GM18507 (cell line): ENCODE results near the gene HERC2.

Experiments used
- DNase-seq: peaks from one replicate; pipeline ENCODE4 v3.0.0; 2011; ENCODE audit warnings: low read depth; ENCODE audit not compliant: insufficient read length; ENCODE audit errors: extremely low spot score
- FAIRE-seq: peaks from 2 replicates; lab custom pipeline; 2011; peaks lifted over from hg19 to GRCh38; lab: Jason Lieb, UNC

The HERC2 gene

DNA sequence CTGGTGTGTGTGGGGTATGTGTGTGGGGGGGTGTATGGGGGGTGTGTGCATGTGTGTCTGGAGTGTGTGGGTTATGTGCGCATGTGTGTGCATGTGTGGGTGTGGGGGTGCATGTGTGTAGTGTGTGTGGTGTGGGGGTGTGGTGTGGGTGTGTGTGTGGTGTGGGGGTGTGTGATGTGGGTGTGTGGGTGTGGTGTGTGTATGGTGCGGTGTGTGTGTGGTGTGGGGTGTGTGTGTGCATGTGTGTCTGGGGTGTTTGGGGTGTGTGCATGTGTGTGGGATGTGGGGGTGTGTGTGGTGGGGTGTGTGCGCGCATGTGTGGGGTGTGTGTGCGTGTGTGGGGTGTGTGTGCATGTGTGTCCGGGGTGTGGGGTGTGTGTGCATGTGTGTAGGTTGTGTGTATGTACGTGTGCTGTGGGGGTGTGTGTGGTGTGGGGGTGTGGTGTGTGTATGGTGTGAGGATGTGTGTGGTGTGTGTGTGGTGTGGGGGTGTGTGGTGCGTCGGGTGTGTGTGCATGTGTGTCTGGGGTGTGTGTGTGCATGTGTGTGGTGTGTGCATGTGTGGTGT, 216.7 kb downstream of the HERC2 start:
- DNase-seq: no peak
- no peak for FAIRE-seq

DNA sequence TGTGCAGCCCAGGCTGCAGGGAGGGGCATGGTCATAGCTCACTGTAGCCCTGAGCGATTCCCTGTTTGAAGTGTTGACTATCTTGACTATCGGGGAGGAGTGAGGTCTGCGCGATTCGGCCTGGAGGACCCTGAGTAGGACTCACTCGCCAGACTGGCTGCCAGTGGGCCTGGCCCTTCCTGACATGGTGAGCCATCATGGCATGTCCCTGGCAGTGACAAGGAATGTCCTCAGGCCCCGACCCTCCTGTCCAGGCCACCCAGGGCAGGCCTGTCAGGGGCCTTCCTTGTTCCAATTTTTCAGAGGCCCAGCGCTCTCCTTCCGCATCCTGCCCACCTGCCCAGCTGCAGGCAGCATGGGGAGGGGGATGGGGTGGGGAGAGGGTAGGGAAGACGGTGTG, 217.7 kb downstream of the HERC2 start:
- DNase-seq: no peak
- no peak for FAIRE-seq

DNA sequence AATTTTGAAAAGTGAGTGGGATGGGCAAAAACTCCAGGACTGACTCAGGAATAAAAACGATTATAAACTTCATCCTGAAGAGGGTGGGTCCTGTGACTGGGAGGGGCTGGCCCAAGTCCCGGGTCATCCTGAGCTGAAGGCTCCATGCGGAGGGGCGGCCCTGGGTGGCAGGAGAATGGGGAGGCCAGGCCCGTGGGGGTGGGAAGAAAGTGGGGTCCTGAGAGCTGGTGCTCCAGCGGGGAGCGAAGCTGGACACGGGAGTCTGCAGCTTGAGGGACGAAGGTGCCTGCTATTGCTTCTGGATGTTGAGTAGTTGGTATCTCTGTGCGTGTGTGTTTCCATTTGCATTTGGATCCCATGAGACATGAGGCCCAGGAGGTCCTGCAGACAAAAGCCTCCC, 218.1 kb downstream of the HERC2 start:
- DNase-seq (no peak), FAIRE-seq (no peak)

DNA sequence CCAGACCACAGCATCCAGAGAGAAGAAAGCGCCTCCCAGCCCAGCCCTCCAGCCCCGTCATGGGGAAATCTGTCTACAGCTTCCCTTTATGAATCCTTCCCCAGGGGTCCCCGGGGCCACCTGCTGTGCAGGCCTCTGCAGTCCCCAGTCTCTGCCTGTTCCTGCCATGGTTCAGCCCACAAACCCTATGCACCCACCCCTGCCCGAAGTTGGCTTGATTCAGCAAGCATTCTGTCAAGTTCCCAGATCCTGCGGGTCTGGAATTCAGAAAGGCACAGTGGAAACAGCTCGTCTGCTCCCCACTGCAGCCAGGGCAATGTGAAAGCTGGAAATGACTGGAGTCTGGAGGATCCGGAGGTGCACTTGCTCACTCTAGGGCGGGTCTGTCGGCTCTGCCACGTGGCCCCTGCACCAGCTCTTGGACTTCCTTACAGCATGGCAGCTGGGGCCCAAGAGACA, 220.0 kb downstream of the HERC2 start:
- DNase-seq (no peak), FAIRE-seq (no peak)

DNA sequence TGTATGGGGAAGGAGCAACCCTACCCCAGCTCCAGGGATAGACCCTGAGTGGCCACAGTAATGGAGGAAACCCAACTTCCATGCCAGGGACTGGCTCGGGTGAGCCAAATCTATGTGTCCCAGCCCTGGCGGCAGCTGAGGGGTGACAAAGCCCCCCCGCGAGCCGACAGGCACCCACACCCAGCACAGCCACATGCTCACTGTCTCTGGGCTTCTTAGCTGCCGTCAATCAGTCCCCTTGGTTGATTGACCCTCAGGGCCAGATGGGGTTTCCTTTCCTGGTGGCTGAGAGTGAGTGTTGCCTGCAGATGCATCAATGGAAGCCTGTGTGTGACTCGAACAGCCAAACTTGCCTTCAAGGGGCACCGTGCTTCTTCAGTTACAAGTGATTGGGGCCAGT, 220.8 kb downstream of the HERC2 start:
- DNase-seq: no peak
- no peak for FAIRE-seq

DNA sequence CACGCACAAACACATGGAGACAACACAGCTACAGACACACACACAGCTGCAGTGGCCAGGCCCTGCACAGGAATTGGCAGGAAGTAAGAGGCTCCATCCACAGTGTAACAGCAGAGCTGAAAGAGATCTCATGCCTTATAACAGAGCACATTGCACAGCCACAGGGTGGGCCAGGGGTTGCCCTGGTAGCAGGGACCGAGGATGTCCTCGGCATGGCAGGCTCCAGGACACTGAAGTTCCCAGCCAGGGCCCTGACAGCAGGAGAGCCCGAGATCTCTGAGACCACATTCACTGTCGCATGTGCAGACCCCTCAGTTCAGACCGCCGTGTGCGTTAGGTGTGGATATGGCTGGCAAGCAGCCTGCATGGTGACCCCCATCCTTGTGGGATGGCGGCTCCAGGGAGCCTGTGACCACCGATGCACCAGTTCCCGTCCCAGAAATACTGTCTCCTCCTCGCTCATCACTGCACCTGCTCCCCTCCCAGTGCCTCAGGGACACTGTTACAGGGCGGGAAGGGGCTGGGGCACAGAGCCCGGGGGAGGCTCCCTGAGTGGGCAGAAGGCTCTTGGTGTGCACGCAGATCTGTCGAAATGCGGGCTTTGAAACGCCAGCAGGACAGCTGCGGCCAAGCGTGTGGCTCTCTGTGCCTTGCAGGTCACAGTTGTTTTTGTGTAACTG, 221.3 kb downstream of the HERC2 start:
- DNase-seq (no peak), FAIRE-seq (no peak)

DNA sequence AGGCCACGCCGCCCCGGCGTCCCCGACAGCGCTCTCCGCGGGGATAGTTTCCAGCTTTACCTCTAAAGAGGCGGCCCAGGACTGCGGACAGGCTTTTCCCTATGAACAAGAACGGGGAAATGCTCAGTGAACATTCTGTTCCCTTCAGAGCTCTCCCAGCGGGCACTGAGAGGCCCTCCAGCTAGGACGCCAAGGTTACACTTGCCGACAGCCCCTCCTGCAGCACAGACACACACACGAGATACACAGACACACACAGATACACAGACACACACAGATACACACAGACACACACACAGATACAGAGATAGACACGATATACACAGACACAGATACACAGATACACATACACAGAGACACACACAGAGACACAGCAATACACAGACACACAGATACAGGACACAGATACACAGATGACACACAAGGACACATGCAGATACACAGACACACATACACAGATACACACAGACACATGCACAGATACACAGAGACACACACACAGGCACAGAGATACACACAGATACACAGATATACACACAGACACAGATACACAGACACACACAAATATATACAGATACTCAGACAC, 222.3 kb downstream of the HERC2 start:
- DNase-seq (no peak), FAIRE-seq (no peak)

DNA sequence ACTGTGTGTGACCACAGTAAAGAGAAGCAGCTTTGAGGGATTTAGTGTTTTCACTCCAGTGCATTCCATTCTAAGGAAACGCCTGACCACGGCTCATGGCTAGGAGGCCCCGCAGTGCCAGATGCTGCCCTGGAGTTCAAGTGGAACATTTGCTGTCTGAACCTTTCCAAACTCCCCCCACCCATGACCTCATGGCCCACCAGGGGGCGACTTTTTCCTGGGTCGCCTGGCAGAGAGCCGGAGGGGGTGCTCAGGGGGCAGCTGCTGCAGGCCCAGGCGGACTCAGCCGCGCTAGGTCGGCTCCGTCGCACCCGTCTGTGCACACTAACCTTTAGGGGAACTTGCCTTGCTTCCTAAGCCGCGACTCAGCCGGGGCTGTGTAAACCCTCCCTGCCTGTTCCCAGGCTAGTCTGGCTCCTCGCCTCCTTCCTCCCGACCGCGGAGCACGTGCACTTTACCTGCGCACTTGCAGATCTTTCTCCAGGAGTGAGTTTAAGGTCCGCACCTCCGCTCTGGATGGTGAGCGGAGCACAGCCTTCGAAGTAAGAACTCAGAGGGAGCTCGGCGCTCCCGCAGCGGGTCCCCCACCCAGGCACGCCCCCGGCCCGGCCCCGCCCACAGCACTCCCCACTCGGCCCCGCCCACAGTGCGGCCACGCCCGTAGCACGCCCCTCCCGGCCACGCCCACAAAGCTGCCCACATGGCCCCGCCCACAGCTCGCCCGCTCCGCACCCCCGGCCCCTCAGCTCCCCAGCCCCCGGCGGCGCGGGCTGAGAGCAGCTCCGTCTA, 223.0 kb downstream of the HERC2 start, which contains the start of gene OCA2:
Gene OCA2 (minus strand): TSS at position 550 of the 789 bp plus-strand sequence. CDS start 17,441 bp downstream, outside the sequence.
- no peak for FAIRE-seq

DNA sequence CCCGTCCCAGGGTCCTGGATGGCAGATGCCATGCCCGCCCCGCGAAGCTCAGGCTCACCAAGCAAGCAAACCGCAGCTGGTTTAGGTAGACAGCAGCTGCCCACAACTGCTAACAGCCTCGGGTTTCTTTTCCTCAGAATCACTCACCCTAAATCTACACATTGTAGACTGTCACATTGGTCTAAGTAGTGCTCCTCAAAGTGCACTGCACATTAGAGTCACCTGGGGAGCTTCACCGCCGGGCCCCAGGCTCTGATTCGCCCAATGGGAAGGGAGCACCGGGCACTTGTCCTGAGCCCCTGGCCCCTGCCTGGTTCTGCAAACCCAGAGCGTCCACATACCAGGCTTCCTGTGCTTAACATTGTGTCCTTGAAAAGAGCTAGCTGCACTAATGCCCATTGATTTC, 223.6 kb downstream of the HERC2 start:
- no peak for DNase-seq
- no peak for FAIRE-seq

More for the DNA sequence above, 223.0 kb downstream of the HERC2 start, which contains the start of gene OCA2:
- DNase-seq: no peak

DNA sequence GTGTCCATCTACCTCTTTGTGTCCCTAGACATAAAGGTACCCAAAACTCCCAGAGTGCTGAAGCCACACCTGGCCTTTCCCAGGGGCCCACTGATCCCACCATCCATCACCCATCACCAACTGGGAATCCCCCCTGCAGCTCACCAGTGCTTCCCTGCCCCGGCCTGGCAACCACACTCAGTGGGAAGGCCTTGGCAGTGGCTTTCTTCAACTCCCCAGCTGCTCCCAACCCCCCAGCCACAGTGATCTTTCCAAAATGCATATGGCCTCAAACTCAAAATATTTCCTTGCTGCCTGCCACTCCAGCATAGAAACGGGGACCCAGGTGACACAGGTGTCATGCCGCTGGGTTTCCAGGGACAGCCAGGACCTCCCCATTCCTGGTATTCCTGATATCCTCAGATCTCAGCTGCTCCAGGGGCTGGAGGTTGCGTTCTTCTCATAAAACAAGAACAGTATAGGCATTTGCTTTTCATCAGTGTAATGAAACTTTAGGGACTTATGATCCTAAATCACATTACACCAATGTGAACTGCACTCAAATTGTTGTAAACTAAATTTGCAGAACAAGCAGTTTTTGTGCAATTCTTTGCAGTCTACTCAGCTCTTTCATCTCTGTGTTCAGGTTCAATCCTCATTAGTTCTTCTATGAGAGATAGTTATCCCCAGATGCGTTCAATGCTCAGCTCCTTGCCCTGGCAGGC, 224.2 kb downstream of the HERC2 start:
- FAIRE-seq: no peak
- no peak for DNase-seq

DNA sequence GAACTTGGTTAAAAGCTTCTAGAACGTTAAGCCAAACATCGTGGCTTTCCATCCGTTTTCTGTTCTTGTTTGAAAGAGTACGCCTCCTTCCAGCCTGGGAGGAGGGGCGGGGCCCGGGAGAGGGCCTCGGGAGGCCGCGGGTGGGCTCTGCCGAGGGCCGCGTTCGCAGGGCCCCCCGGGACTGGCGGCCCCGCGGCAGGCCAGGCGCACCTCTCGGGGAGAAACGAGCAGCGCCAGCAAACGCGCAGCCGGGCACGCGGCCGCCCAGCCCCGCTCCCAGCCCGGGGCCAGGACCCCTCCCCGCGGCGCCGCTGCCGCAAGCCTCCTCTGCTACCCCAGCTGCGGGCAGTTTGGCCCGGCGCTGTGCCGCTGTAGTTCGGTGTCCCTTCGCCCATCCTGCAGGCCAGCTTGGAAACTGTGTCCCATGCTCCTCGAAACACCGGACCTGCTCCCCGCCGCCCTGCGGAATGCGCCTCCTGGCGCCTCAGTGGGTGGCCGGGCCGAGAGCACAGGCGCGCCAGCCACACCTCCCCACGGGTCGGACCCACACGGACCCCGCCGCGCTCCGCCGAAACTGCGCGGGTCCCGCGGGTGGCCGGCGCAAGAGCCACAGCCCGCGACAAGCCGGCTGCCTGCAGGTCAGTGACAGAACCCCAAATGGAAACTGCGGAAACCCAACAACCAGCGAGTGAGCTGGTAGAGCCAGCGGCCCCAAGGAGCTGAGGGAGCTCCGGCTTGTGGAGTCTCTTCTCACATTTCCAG, 225.1 kb downstream of the HERC2 start:
- FAIRE-seq (no peak), DNase-seq (no peak)

DNA sequence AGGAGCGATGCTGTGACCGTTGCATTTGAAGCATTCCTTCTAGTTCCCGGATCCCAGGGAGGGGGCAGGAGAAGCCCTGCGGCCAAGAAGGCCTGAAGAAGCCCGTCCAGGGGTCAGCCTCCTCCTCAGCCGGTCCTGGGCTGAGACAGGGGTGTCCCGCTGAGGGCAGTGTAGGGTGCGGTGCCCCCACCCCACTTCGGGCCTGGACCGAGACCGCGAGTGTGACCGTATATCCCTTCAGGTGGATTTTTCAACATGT, 225.6 kb downstream of the HERC2 start:
- no peak for FAIRE-seq
- no peak for DNase-seq

DNA sequence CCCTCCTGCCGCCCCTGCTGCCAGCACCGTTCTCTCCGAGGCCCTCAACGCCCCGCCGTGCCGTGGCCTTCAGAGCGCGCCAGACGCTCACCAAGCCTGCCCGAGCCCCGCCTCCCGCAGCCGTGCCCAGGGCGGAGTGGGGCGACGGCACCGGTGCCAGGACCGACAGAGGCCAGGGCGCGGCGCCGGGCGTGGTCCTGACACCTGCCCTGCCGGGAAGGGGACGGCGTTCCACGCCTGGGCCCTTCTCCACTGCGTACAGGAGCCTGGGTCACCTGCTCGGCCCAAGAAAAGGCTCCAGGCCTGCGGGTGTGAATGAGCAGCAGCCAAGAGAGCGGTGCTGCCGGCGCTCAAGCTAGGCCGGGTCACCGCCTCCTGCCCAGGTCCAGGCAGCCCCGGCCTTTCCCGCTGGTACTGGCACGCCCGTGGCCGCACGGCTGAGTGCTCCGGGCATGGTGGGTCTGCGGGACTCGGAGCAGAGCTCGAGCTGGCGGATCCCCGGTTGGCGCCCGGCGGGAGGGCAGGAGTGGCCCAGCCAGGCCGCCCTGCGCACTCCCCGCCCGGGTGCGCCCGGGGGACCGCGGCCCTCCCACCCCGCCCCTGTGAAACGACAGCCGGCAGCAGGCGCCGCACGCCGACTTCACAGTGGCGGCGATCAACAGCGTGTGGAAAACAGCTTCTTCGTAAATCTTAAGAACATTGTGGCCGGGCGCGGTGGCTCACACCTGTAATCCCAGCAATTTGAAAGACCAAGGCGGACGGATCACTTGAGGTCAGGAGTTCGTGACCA, 227.1 kb downstream of the HERC2 start:
- DNase-seq (no peak), FAIRE-seq (no peak)

DNA sequence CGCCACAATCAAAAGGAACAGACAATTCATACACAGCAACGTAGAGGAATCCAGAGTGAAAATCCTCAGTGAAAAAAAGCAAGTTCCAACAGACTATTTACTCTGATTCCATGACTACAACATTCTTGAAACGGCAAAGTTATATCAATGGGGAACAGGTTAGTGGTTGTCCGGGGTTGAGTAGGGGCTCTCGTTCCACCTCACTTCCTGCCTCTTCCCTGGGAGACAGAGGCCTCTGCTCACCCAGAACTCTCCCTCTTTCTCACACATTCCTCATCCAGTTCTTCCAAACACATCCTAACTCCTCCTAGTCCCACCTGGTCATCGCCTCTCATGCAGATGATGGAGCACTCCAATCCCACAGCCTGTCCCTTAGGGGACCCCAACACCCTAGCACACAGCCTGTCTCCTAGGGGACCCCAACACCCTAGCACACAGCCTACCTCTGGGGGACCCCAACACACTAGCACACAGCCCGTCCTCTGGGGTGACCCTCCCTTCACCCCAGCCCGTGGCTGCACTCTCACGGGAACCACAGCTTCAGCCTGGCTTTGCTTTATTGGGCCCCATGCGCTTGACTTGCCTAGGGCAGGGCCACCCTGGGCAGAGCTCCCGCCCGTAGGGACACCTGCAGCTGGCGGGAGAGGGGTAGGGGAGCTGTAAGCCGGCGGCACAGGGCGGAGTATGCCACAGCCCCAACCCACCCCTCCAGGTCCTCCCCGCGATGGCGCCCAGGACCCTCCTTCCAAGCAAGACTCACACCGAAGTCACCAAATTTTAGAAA, 228.0 kb downstream of the HERC2 start:
- no peak for DNase-seq
- no peak for FAIRE-seq

DNA sequence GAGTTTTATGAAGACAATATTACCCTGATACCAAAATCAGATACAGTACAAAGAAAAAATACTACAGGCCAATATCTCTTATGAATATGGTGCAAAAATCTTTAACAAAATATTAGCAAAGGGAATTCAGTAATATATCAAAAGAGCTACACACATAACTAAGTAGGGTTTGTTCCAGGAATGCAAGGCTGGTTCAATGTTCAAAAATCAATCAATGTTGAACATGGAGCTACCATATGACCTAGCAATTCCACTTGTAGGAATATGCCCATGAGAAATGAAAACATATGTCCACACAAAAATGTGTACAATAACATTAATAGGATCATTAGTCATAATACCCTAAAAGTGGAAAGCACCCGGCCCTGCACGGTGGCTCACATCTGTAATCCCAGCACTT, 230.7 kb downstream of the HERC2 start:
- DNase-seq (no peak), FAIRE-seq (no peak)

DNA sequence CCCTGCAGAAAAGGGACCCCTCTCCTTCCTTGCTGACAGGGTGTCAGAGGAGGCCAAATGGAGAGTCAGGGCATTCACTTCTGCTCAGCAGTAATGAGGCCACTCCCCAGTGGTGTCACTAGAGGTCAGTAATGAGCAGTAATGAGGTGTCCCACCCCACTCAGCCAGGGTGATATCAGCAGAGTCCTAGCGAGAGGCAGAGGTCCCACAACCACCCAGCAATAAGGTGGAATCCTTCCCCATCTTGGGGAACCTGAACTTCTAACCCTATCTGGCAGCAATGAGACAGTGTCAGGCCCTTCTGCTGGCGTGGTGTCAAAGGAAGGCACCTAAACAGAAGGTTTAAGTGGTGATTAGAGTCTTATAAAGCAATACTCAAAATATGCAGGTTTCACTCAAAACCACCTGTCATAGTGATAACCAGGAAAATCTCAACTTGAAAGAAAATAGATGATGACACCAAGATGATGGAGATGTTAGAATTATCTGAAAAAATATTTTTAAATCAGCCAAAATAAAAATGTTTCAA, 235.7 kb downstream of the HERC2 start:
- FAIRE-seq: peak; percentile 77
- DNase-seq: no peak

DNA sequence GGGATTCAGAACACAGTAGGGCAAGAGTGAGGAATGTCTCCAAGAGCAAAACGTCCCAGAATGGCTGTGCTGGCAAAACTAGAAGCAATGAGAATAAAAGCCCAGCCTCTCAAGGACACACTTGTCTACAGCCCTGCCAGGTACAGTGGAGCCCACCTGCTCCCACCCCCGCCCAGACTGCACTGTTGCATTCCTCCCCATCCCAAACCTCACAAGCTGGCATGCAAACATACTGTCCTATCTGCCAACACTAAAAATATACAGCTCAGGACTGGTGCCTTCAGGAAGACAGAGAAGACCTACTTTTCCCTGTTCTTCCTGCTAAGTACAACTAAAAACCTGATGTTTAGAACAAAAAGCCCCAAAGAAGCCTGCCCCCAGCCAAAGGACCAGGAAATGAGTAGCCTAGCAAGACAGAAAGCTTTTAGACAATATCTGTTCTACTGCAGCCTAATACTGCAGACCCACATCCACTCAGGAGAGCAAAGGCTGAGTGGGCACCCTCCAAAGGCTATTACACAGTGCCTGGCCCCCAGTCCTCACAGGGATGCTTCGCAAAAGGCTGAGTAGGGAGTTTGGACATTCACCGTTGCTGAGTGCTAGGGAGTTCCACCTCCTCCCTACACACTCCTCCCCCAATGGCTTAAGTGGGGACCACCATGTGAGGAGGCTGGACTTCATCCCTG, 236.3 kb downstream of the HERC2 start:
- DNase-seq (no peak), FAIRE-seq (no peak)
